ENCODE data around the gene ITGB4. TPM values are rescaled to one million over a fixed set of nuclear protein-coding genes. Genes with fewer than 3 reads are reported as not detected.
A peak's percentile ranks its signal among the peaks of the same experiment; 100 is the strongest.

ITGB4 gene
- total RNA-seq, 1 donor from 2014 or later, result 34.7 TPM

GRCh38 chr17:75698659-75699058 is 22.6 kb upstream of the ITGB4 start:
- Histone ChIP-seq H3K27me3 (ENCODE audit: low read depth) (no peaks in the 10 kb centered on the region), H3K36me3 (peaks cover 78% of the 10 kb centered on the region), H3K9me3 (no peaks in the 10 kb centered on the region), H3K27ac (peak overlapping the region; percentile 61), H3K4me3 (no peak overlapping the region), H3K4me1 (peaks cover 57% of the 10 kb centered on the region)
- DNase-seq (no peak), ATAC-seq (no peak)
- intact Hi-C loops (cut with DNase I), result no loop called here
- TF ChIP-seq CTCF (IDR thresholded peaks at IDR 0.05), result no peak

- TF ChIP-seq CTCF (IDR thresholded peaks at IDR 0.05), result no peak
- H3K36me3 ChIP-seq, result peaks cover 79% of the 10 kb centered on the region
- ATAC-seq (no peak), DNase-seq (no peak)
- intact Hi-C loops (cut with DNase I), result no loop called here
- no peaks in the 10 kb centered on the region for H3K9me3 ChIP-seq
- H3K4me3 ChIP-seq, result no peak overlapping the region
- no peaks in the 10 kb centered on the region for H3K27me3 ChIP-seq (ENCODE audit: low read depth)
- peaks cover 52% of the 10 kb centered on the region for H3K4me1 ChIP-seq
- H3K27ac ChIP-seq, result peak overlapping the region; percentile 74
Observed at GRCh38 chr17:75701288-75701687, 20.0 kb upstream of the ITGB4 start.

- intact Hi-C loops (cut with DNase I), result no loop called here
- H3K9me3 ChIP-seq, result no peaks in the 10 kb centered on the region
- peaks cover 89% of the 10 kb centered on the region for H3K36me3 ChIP-seq
- no peak for TF ChIP-seq CTCF (IDR thresholded peaks at IDR 0.05)
- peaks cover 53% of the 10 kb centered on the region for H3K4me1 ChIP-seq
- no peak overlapping the region for H3K4me3 ChIP-seq
- no peak overlapping the region for H3K27ac ChIP-seq
- DNase-seq (no peak), ATAC-seq (no peak)
- no peaks in the 10 kb centered on the region for H3K27me3 ChIP-seq (ENCODE audit: low read depth)
Observed at GRCh38 chr17:75703191-75703590, 18.1 kb upstream of the ITGB4 start.

GRCh38 chr17:75703591-75703990 is 17.7 kb upstream of the ITGB4 start:
- H3K36me3 ChIP-seq, result peaks cover 93% of the 10 kb centered on the region

GRCh38 chr17:75704963-75705875 is 16.0 kb upstream of the ITGB4 start:
- no peak for ATAC-seq
- Histone ChIP-seq H3K27ac (no peak overlapping the region), H3K27me3 (ENCODE audit: low read depth) (no peaks in the 10 kb centered on the region), H3K9me3 (no peaks in the 10 kb centered on the region), H3K4me1 (peaks cover 40% of the 10 kb centered on the region), H3K36me3 (peaks cover 86% of the 10 kb centered on the region), H3K4me3 (no peak overlapping the region)
- no peak for DNase-seq
- no peak for TF ChIP-seq CTCF (IDR thresholded peaks at IDR 0.05)
- intact Hi-C loops (cut with DNase I), result no loop called here

More at GRCh38 chr17:75703591-75703990, 17.7 kb upstream of the ITGB4 start:
- Histone ChIP-seq H3K27me3 (ENCODE audit: low read depth) (no peaks in the 10 kb centered on the region), H3K9me3 (no peaks in the 10 kb centered on the region), H3K4me1 (peaks cover 49% of the 10 kb centered on the region), H3K4me3 (no peak overlapping the region), H3K27ac (no peak overlapping the region)
- no peak for TF ChIP-seq CTCF (IDR thresholded peaks at IDR 0.05)
- DNase-seq (no peak), ATAC-seq (no peak)
- intact Hi-C loops (cut with DNase I), result no loop called here
